ENCODE measurements around the gene CAMK2A.
A peak's percentile ranks its signal among the peaks of the same experiment; 100 is the strongest.

Gene CAMK2A

GRCh38 chr5:150311015-150311692 is 21.6 kb upstream of the CAMK2A start:
- Histone ChIP-seq H3K27ac (no peak overlapping the region), H3K4me3 (no peak overlapping the region)
- no peak for DNase-seq (ENCODE audit: low spot score)
- TF ChIP-seq CTCF (IDR thresholded peaks at IDR 0.05) = no peak

GRCh38 chr5:150310246-150310645 is 20.7 kb upstream of the CAMK2A start:
- TF ChIP-seq CTCF (IDR thresholded peaks at IDR 0.05) = no peak
- no peak for DNase-seq (ENCODE audit: low spot score)
- Histone ChIP-seq H3K27ac (no peak overlapping the region), H3K4me3 (no peak overlapping the region)

- no peak overlapping the region for H3K27ac ChIP-seq
- TF ChIP-seq CTCF (IDR thresholded peaks at IDR 0.05) = no peak
- no peak overlapping the region for H3K4me3 ChIP-seq
- DNase-seq (ENCODE audit: low spot score) = no peak
Measured at GRCh38 chr5:150309886-150310239, 20.3 kb upstream of the CAMK2A start.

DNA sequence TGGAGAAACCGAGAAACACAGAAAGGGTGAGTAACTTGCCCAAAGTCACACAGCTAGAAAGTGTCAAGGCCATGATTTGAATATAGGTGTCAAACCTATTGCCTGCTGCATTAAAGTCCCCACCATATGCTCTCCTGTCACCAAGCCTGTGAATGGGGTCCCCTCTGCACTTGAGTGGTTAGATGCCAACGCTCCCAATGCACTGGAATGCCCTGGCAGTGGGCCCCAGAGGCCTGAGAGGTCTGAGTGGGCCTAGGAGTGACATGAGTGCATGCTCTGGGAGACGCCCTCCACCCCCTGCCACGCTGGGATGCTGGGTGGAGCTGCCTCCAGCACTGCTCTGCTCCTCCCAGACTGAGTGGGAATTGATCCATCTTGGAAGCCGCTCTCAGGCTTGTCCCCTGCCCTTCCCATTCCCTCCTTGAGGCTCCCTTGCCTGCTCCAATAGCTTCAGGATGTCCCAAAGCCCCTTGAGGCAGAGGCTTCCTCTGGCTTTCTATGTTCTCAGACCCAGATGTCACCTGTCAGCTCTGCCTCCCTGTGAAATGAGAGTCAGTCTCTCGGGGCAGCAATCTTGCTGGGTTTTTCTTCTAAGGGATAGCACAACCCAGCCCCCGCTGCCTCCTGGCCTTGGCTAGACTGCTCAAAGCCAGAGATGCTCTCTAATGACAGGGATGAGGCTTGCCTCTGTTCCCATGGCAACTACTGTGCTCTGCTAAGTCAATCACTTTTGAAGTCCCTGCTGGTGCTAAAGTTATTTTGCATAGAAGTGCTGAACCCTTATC is 19.7 kb upstream of the CAMK2A start:
- no peak overlapping the region for H3K4me3 ChIP-seq
- H3K27ac ChIP-seq = peak overlapping the region in 1 of 2 donors; percentile 4
- DNase-seq (ENCODE audit: low spot score) = no peak
- no peak for TF ChIP-seq CTCF (IDR thresholded peaks at IDR 0.05)

DNA sequence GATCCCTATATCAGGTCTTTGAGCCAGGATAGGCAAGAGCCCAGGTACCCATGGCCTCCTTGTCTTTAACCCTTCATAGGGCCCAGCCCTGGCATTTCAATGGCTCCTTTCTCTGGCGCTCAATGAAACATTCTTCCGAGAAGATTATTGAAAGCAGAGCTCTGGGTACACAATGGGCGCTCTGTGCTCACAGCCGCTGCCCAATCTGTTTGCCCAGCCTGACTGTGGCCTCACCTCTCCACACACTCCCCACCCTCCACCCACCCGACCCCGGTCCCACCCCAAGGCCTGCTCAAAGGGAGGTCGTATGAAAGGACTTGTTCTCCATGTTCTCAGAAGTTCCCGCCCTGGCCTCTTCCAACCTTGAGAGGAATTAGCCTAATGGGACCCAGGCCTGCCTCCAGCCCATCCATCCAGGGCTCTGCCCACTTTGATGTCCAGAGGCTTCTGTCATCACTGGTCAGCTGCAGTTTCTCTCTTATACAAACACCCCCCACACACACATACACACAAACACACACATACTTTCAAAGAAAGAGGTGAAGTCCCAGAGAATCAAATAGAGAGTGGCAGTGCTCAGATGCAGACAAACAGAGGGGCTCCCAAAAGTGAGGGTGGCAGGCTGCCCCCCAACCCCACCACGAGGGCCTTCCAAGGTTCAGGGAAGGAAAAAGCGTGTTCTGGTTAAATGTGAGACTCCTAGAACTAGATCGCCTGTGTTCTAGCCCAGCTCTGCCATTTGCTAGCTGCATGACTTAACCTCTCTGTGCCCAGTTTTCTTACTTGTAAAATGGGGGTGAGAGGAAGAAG is 18.2 kb upstream of the CAMK2A start:
- no peak for TF ChIP-seq CTCF (IDR thresholded peaks at IDR 0.05)
- DNase-seq (ENCODE audit: low spot score) = no peak
- Histone ChIP-seq H3K4me3 (no peak overlapping the region), H3K27ac (no peak overlapping the region)

- Histone ChIP-seq H3K4me3 (no peak overlapping the region), H3K27ac (no peak overlapping the region)
- no peak for DNase-seq (ENCODE audit: low spot score)
- TF ChIP-seq CTCF (IDR thresholded peaks at IDR 0.05) = no peak
Measured at GRCh38 chr5:150306775-150307174, 17.2 kb upstream of the CAMK2A start.
